ENCODE measurements around the gene CDC42BPG.

The CDC42BPG gene

GRCh38 chr11:64831411-64831891, 13.0 kb downstream of the CDC42BPG start:
- in situ Hi-C loops (cut with HindIII; ENCODE audit: low sequenced_read_pairs) = no loop called here
- TF ChIP-seq CTCF (IDR thresholded peaks at IDR 0.05; ENCODE audit: low read depth, low read length, missing control alignments) = no peak

GRCh38 chr11:64829536-64830251, 14.8 kb downstream of the CDC42BPG start:
- TF ChIP-seq CTCF (IDR thresholded peaks at IDR 0.05; ENCODE audit: low read depth, low read length, missing control alignments) = no peak
- no peak overlapping the region for H3K4me3 ChIP-seq (ENCODE audit: low read depth, low read length)
- no peak for DNase-seq (ENCODE audit: low read depth)
- in situ Hi-C loops (cut with HindIII; ENCODE audit: low sequenced_read_pairs) = no loop called here

More at GRCh38 chr11:64831411-64831891, 13.0 kb downstream of the CDC42BPG start:
- H3K4me3 ChIP-seq (ENCODE audit: low read depth, low read length) = no peak overlapping the region
- DNase-seq (ENCODE audit: low read depth) = no peak

- in situ Hi-C loops (cut with HindIII; ENCODE audit: low sequenced_read_pairs) = no loop called here
- TF ChIP-seq CTCF (IDR thresholded peaks at IDR 0.05; ENCODE audit: low read depth, low read length, missing control alignments) = no peak
- no peak overlapping the region for H3K4me3 ChIP-seq (ENCODE audit: low read depth, low read length)
- DNase-seq (ENCODE audit: low read depth) = no peak
Observed at GRCh38 chr11:64827451-64827839, 17.0 kb downstream of the CDC42BPG start.

- no peak for DNase-seq (ENCODE audit: low read depth)
- H3K4me3 ChIP-seq (ENCODE audit: low read depth, low read length) = no peak overlapping the region
- in situ Hi-C loops (cut with HindIII; ENCODE audit: low sequenced_read_pairs) = no loop called here
- no peak for TF ChIP-seq CTCF (IDR thresholded peaks at IDR 0.05; ENCODE audit: low read depth, low read length, missing control alignments)
Observed at GRCh38 chr11:64826578-64827450, 17.6 kb downstream of the CDC42BPG start.

- no peak for TF ChIP-seq CTCF (IDR thresholded peaks at IDR 0.05; ENCODE audit: low read depth, low read length, missing control alignments)
- DNase-seq (ENCODE audit: low read depth) = no peak
- no peak overlapping the region for H3K4me3 ChIP-seq (ENCODE audit: low read depth, low read length)
- in situ Hi-C loops (cut with HindIII; ENCODE audit: low sequenced_read_pairs) = no loop called here
Observed at GRCh38 chr11:64826062-64826461, 18.4 kb downstream of the CDC42BPG start.

- no peak for DNase-seq (ENCODE audit: low read depth)
- in situ Hi-C loops (cut with HindIII; ENCODE audit: low sequenced_read_pairs) = no loop called here
- TF ChIP-seq CTCF (IDR thresholded peaks at IDR 0.05; ENCODE audit: low read depth, low read length, missing control alignments) = no peak
- no peak overlapping the region for H3K4me3 ChIP-seq (ENCODE audit: low read depth, low read length)
Observed at GRCh38 chr11:64823568-64824119, 20.8 kb downstream of the CDC42BPG start.
